ENCODE results near the gene EVL. TPM values are rescaled to one million over a fixed set of nuclear protein-coding genes. Genes with fewer than 3 reads are reported as not detected.

Gene EVL
- total and polyA plus RNA-seq, 2 of the 8 experiments (the other 6 are each of a cell fraction or from before 2014, with no cell fraction given) = 30.7 to 64.6 TPM

- TF ChIP-seq USF2 (IDR thresholded peaks at IDR 0.05; ENCODE audit: low read length) (no peak), RAD21 (IDR thresholded peaks at IDR 0.05 in 1 of 2, conservative IDR thresholded peaks at IDR 0.05 in 1 of 2; ENCODE audit: low read depth in 2 of 2, low read length in 2 of 2) (no peak), TAF7 (optimal IDR thresholded peaks at IDR 0.05; ENCODE audit: borderline replicate concordance, low read depth, low read length) (no peak), RXRA (IDR thresholded peaks at IDR 0.05; ENCODE audit: insufficient read depth, low read depth, low read length) (no peak), POLR2AphosphoS5 (IDR thresholded peaks at IDR 0.05; ENCODE audit: low read depth, low read length) (no peak), CHD1 (IDR thresholded peaks at IDR 0.05; ENCODE audit: low read depth, low read length) (no peak), RNF2 (IDR thresholded peaks at IDR 0.05; ENCODE audit: borderline replicate concordance, low read depth, low read length, missing control alignments, poor library complexity, severe bottlenecking) (no peak), SUZ12 (IDR thresholded peaks at IDR 0.05; ENCODE audit: low read length) (no peak), CREB1 (IDR thresholded peaks at IDR 0.05) (no peak), KDM1A (IDR thresholded peaks at IDR 0.05; ENCODE audit: borderline replicate concordance, low read length) (no peak), HDAC6 (IDR thresholded peaks at IDR 0.05; ENCODE audit: low read depth, low read length) (no peak)
- H2BK5ac ChIP-seq (ENCODE audit: low read depth, low read length) = no peak overlapping the region
- H4K8ac ChIP-seq (ENCODE audit: extremely low read depth, insufficient read depth, low read length) = no peak overlapping the region
- no peak overlapping the region for H3K4me3 ChIP-seq (ENCODE audit: extremely low read depth in 1 of 4, insufficient read depth in 2 of 4, low read depth in 3 of 4, low read length in 4 of 4)
- no peak overlapping the region for H3K4me2 ChIP-seq (ENCODE audit: insufficient read depth in 1 of 2, low read depth in 2 of 2, low read length in 2 of 2)
- no peaks in the 10 kb centered on the region for H3K36me3 ChIP-seq (ENCODE audit: control insufficient read depth in 2 of 4, insufficient read depth in 4 of 4, low read length in 3 of 4)
- WGBS, 2 experiments (ENCODE audit: extremely low coverage in 1 of 2, insufficient coverage in 1 of 2, insufficient read length in 1 of 2, insufficient replicate concordance in 2 of 2, low coverage in 1 of 2, low lambda C conversion rate in 2 of 2, missing lambda C conversion rate in 1 of 2) = 94% methylated on average over 9 of the region's 9 CpGs; no CpG with 5 or more reads in 1 of the 2 experiments
- FAIRE-seq = no peak
- H3K79me1 ChIP-seq (ENCODE audit: low read depth, low read length) = peaks cover 6% of the 10 kb centered on the region; the same call in 1 of the 2 replicates
- H4K91ac ChIP-seq (replicated peaks; ENCODE audit: insufficient read length, low read length) = no peak overlapping the region
- H3K14ac ChIP-seq (ENCODE audit: insufficient read length) = no peak overlapping the region
- peaks cover 0 to 5% (median 0%) of the 10 kb centered on the region in 4 experiments; a peak in 3 of 7 replicates for H3K4me1 ChIP-seq (replicated peaks in 1 of 4; ENCODE audit: control insufficient read depth in 3 of 4, insufficient read depth in 4 of 4, low read length in 3 of 4)
- no peak overlapping the region for H2BK20ac ChIP-seq (ENCODE audit: low read length)
- no peak overlapping the region for H2BK120ac ChIP-seq (replicated peaks; ENCODE audit: low read depth, low read length)
- H4K5ac ChIP-seq (ENCODE audit: insufficient read length, low read depth, low read length) = no peak overlapping the region
- H2BK15ac ChIP-seq (ENCODE audit: low read length) = no peak overlapping the region
- H2BK12ac ChIP-seq (ENCODE audit: low read depth, low read length) = no peak overlapping the region
- no peak for DNase-seq (ENCODE audit: low read depth in 1 of 2, low spot score in 2 of 2)
- H3K79me2 ChIP-seq (ENCODE audit: control insufficient read depth in 1 of 2, insufficient read depth in 2 of 2, low read length in 2 of 2) = 0 out of 4 replicates have a peak, but pooled peaks cover 0 to 6% of the 10 kb centered on the region in 2 experiments
- H3K9ac ChIP-seq (replicated peaks in 1 of 4; ENCODE audit: extremely low read depth in 1 of 4, low read depth in 3 of 4, low read length in 3 of 4) = no peak overlapping the region
- H3K23me2 ChIP-seq (ENCODE audit: low read depth, low read length) = no peaks in the 10 kb centered on the region
- no peak overlapping the region for H3K27ac ChIP-seq (ENCODE audit: low read depth, low read length)
- H3K18ac ChIP-seq (ENCODE audit: extremely low read depth, low read length) = no peak overlapping the region
- no peak overlapping the region for H3K56ac ChIP-seq (replicated peaks; ENCODE audit: insufficient read length, low read depth, low read length)
- H3K4ac ChIP-seq (replicated peaks; ENCODE audit: insufficient read length, low read depth, low read length) = no peak overlapping the region
- H4K20me1 ChIP-seq (replicated peaks in 1 of 2; ENCODE audit: control insufficient read depth in 1 of 2, insufficient read depth in 2 of 2, low read length in 2 of 2) = peaks cover 0 to 3% of the 10 kb centered on the region in 2 experiments
- ChIA-PET CTCF (ENCODE audit: partially characterized antibody) (interaction anchor here (0.6 to 24.3 kb wide), 7 partner anchors 15 to 86 kb away, joined by 3 to 240 read pairs (median 8); no protein-coding TSS in a partner anchor), POLR2A (ENCODE audit: partially characterized antibody) (interaction anchor here (0.5 kb wide), 1 partner anchor 8 kb away, joined by 4 read pairs; no protein-coding TSS in a partner anchor)
- 0 out of 7 replicates have a peak, but pooled peaks cover 0 to 2% (median 0%) of the 10 kb centered on the region in 4 experiments for H3K27me3 ChIP-seq (replicated peaks in 1 of 4; ENCODE audit: control insufficient read depth in 3 of 4, extremely low read depth in 1 of 4, insufficient read depth in 3 of 4, low read length in 3 of 4)
- H2AK5ac ChIP-seq (ENCODE audit: low read depth, low read length) = no peak overlapping the region
- H2AFZ ChIP-seq (ENCODE audit: low read length) = no peak overlapping the region
- no peaks in the 10 kb centered on the region for H3K9me3 ChIP-seq (ENCODE audit: insufficient read depth in 2 of 2, low read depth in 1 of 2, low read length in 1 of 2)
- H3K23ac ChIP-seq (ENCODE audit: insufficient read length) = no peak overlapping the region
These were observed 4.1 kb downstream of the EVL start for GRCh38 chr14:100069161-100069800.

All from H1 (cell line).